Measurements from ENCODE around the gene ERFE.

GRCh38 chr2:238167344-238167715, 8.6 kb downstream of the ERFE start:
- TF ChIP-seq AFF4 (CRISPR knock-in tag; IDR thresholded peaks at IDR 0.05; ENCODE audit: borderline replicate concordance) (no peak), CTCF (IDR thresholded peaks at IDR 0.05) (no peak), ZBTB43 (CRISPR knock-in tag; IDR thresholded peaks at IDR 0.05) (no peak), SP1 (CRISPR knock-in tag; conservative IDR thresholded peaks at IDR 0.05) (no peak)

Data from WTC11 (cell line).